A172 (cell line): ENCODE data around the gene CCL23. TPM values are rescaled to one million over a fixed set of nuclear protein-coding genes. Genes with fewer than 3 reads are reported as not detected.
"Not testable (repeated sequence)": the region's sequence is repeated elsewhere in the genome, so short reads cannot be mapped to it uniquely, and the experiment has no call there.

ENCODE experiments used
- DNase-seq: peaks from one replicate; pipeline ENCODE4 v3.0.0-alpha.2; 2015; ENCODE audit warnings: low spot score
- total RNA-seq: library from RNA; depleted of rRNA; stranded (reverse); fragments of >200 nt; shearing (Covaris generic); gene quantifications from 2 replicates; pipeline ENCODE4 v1.2.3, GENCODE V29; 2014; rRNA removed

The CCL23 gene
- not detected in 2 replicates for total RNA-seq

- DNase-seq, result no peak
Measured at GRCh38 chr17:36017799-36018198, at the start of gene CCL23. Gene CCL23 (minus strand): TSS chr17:36017972. CDS start chr17:36017897, 75 bp downstream.

GRCh38 chr17:36066365-36066985, 48.7 kb upstream of the CCL23 start:
- DNase-seq, result no peak

GRCh38 chr17:36063786-36064541, 46.2 kb upstream of the CCL23 start, which contains the start of gene CCL18:
Gene CCL18 (plus strand): TSS chr17:36064272. CDS start chr17:36064343, 71 bp downstream.
- DNase-seq, result no peak

- DNase-seq, result no peak
Measured at GRCh38 chr17:36060816-36061215, 43.0 kb upstream of the CCL23 start.

- no peak for DNase-seq
Measured at GRCh38 chr17:36059406-36059805, 41.6 kb upstream of the CCL23 start.

- DNase-seq, result no peak
Measured at GRCh38 chr17:36057911-36058310, 40.1 kb upstream of the CCL23 start.

- no peak for DNase-seq
Measured at GRCh38 chr17:36055921-36056520, 38.2 kb upstream of the CCL23 start.

GRCh38 chr17:36055171-36055570, 37.4 kb upstream of the CCL23 start:
- no peak for DNase-seq

GRCh38 chr17:36049643-36050042, 31.9 kb upstream of the CCL23 start:
- DNase-seq, result no peak

GRCh38 chr17:36048066-36048465, 30.3 kb upstream of the CCL23 start:
- DNase-seq, result no peak

GRCh38 chr17:36036235-36036634, 18.5 kb upstream of the CCL23 start:
- DNase-seq, result no peak

GRCh38 chr17:36034127-36034526, 16.4 kb upstream of the CCL23 start:
- no peak for DNase-seq

- DNase-seq, result no peak
Measured at GRCh38 chr17:36030956-36031355, 13.2 kb upstream of the CCL23 start.

- no peak for DNase-seq
Measured at GRCh38 chr17:36027761-36028160, 10.0 kb upstream of the CCL23 start.

GRCh38 chr17:36024106-36024869, 6.5 kb upstream of the CCL23 start:
- DNase-seq, result no peak

GRCh38 chr17:36019423-36019822, 1.7 kb upstream of the CCL23 start:
- no peak for DNase-seq

GRCh38 chr17:36016555-36016954, 1.2 kb downstream of the CCL23 start:
- no peak for DNase-seq

- not testable (repeated sequence) for DNase-seq
Measured at GRCh38 chr17:36015895-36016294, 1.9 kb downstream of the CCL23 start.

GRCh38 chr17:36014946-36015345, 2.8 kb downstream of the CCL23 start:
- no peak for DNase-seq

GRCh38 chr17:36011201-36011600, 6.6 kb downstream of the CCL23 start:
- no peak for DNase-seq

- DNase-seq, result peak; percentile 9
Measured at GRCh38 chr17:36008998-36009665, 8.6 kb downstream of the CCL23 start.
